Panc1 (cell line): ENCODE results near the gene FIP1L1.

ENCODE experiments used
- POLR2AphosphoS5 ChIP-seq: IDR thresholded peaks from 2 replicates; pipeline ENCODE4 v1.6.1; 2012; ENCODE audit warnings: mild to moderate bottlenecking, low read depth, low read length, moderate library complexity
- SIN3A ChIP-seq: IDR thresholded peaks from 2 replicates; pipeline ENCODE4 v1.6.1; 2012; ENCODE audit warnings: low read depth, mild to moderate bottlenecking, low read length, moderate library complexity, borderline replicate concordance; ENCODE audit not compliant: insufficient read depth
- TCF7L2 ChIP-seq: IDR thresholded peaks from 2 replicates; pipeline ENCODE4 v1.6.1; 2011; ENCODE audit warnings: mild to moderate bottlenecking, low read depth, low read length, inconsistent platforms
- TF ChIP-seq, protein P1 (sequence below): fragments of 450-650 bp; IDR thresholded peaks from 2 replicates; pipeline ENCODE4 v1.5.1; 2017; ENCODE audit warnings: mild to moderate bottlenecking
- TF ChIP-seq, protein P2 (sequence below), 2 experiments: IDR thresholded peaks; 2 replicates each; pipeline ENCODE4 v1.6.1; 2011 to 2012; ENCODE audit warnings: low read depth in 2 of 2, control low read depth in 1 of 2, low read length in 1 of 2, mild to moderate bottlenecking in 1 of 2, moderate library complexity in 1 of 2; ENCODE audit not compliant: insufficient read depth in 1 of 2

DNA sequence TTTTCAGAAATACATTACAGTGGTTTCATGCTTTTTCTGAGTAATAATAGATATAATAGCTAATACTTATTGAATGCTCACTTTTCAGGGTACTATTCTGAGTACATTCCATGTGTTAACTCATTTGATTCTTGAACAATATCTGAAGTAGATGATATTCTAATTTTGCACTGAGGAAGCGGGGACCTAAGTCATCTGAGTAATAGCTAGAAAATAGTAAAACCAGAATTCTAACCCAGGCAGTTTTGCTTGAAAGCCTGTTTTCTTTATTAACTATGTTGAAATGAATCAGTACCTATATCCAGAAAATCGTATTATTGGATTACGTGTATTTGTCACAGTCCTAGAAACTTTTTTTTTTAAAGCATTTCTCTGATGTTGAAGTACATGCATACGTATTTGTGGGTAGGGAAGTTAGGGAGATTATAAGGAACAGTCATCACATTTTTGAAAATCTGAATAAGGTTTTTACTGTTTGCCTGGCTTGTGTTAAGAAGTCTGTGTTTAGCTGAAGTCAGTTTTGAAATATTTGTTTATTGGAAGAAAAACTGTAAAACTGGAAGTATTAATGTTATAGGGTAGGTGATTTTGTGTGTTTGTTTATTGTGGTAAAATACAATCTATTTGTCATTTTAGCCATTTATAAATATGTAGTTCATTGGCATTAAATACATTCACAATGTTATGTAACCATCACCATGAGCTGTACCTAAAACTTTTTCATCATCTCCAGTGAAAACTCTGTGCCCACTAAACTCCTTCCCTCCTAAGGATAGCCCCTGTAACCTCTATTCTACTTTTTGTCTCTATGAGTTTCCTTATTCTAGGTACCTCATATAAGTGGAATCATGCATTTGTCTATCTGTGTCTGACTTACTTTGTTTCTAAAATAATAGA is 55.3 kb downstream of the FIP1L1 start:
- TF ChIP-seq POLR2AphosphoS5 (no peak), SIN3A (no peak), TCF7L2 (no peak)
- TF ChIP-seq, protein P1, sequence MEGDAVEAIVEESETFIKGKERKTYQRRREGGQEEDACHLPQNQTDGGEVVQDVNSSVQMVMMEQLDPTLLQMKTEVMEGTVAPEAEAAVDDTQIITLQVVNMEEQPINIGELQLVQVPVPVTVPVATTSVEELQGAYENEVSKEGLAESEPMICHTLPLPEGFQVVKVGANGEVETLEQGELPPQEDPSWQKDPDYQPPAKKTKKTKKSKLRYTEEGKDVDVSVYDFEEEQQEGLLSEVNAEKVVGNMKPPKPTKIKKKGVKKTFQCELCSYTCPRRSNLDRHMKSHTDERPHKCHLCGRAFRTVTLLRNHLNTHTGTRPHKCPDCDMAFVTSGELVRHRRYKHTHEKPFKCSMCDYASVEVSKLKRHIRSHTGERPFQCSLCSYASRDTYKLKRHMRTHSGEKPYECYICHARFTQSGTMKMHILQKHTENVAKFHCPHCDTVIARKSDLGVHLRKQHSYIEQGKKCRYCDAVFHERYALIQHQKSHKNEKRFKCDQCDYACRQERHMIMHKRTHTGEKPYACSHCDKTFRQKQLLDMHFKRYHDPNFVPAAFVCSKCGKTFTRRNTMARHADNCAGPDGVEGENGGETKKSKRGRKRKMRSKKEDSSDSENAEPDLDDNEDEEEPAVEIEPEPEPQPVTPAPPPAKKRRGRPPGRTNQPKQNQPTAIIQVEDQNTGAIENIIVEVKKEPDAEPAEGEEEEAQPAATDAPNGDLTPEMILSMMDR, result no peak
- TF ChIP-seq, protein P2, sequence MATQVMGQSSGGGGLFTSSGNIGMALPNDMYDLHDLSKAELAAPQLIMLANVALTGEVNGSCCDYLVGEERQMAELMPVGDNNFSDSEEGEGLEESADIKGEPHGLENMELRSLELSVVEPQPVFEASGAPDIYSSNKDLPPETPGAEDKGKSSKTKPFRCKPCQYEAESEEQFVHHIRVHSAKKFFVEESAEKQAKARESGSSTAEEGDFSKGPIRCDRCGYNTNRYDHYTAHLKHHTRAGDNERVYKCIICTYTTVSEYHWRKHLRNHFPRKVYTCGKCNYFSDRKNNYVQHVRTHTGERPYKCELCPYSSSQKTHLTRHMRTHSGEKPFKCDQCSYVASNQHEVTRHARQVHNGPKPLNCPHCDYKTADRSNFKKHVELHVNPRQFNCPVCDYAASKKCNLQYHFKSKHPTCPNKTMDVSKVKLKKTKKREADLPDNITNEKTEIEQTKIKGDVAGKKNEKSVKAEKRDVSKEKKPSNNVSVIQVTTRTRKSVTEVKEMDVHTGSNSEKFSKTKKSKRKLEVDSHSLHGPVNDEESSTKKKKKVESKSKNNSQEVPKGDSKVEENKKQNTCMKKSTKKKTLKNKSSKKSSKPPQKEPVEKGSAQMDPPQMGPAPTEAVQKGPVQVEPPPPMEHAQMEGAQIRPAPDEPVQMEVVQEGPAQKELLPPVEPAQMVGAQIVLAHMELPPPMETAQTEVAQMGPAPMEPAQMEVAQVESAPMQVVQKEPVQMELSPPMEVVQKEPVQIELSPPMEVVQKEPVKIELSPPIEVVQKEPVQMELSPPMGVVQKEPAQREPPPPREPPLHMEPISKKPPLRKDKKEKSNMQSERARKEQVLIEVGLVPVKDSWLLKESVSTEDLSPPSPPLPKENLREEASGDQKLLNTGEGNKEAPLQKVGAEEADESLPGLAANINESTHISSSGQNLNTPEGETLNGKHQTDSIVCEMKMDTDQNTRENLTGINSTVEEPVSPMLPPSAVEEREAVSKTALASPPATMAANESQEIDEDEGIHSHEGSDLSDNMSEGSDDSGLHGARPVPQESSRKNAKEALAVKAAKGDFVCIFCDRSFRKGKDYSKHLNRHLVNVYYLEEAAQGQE (IDR thresholded peaks at IDR 0.05; ENCODE audit: insufficient read depth in 1 of 2, low read depth in 2 of 2, low read length in 1 of 2), result no peak
